GM18520 (cell line): Measurements from ENCODE around the gene ELFN2.

Experiments used
- ATAC-seq: cut with Tn5 transposase; IDR thresholded peaks from one replicate; pipeline ENCODE4 v1.9.1; 2021; ENCODE audit not compliant: unreplicated experiment

Gene ELFN2

DNA sequence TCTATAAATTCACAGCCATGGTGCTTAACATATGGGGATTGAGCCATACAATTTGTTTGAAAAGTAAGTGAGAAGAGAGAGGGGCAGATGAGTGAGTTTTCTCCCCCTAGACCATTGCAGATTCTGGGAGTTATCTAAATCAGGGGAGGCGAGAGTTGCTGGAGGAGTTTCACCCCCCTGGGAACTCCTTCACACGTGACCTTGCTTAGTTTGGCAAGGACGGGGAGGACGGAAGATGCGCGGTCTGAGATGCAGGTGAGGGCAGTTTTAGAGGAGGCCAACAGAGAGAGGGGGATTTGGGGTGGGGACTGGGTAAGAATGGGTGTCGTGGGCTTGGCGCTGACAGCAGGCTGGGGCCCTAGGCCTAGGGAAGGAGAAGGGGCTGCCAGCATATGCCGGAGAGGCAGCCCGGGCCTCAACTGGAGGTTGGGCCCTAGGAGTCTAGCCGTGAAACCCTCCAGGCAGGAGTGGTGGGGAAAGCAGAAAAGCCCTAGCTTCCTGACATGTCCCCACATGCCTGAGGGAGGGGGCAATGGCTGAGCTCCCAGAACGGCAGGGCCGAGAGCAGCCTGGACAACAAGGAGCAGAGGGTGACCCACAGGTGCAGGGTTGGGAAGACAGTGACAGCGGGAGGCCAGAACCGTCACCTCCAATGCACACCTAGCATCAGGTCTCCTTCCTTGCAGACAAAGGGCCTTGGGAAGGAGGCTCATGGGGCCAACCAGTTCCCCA lies 63.9 kb downstream of the ELFN2 start:
- ATAC-seq: no peak

DNA sequence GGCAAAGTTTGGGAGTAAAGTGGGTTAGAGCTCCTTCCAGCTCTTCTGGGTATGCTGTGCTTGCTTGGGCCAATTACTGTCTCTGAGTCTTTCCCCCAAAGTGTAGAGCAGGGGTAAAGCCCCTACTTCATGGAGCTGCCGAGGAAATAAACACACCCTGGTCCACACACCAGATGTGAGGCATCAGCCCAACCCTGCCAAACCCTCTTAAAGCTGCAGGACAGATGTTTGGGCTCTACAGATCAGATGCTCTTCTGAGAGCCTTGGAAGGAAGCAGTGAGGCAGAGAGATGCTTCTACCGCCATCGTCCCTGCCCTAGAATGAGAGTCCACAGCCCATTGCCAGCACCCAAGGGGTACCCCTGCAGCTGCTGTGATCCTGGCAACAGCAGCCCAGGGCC lies 64.7 kb downstream of the ELFN2 start:
- no peak for ATAC-seq

DNA sequence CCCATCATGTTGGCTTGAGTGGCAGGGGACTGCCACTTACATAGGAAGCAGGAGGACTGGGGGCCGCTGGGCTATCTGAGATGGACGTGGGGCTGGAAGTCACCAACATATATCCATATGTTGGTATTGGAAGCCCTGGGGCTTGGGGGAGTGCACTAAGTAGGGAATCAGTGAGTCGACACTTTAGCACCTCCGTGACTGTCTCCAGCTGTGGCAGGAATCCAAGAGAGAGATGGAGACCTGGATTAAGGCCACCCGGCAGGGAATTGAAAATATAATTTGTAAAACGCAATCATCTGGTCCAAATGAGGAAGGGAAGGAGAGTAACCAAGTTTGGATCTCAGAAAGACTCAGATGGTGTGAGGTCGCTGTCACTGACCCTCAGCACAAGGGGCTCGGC lies 68.4 kb downstream of the ELFN2 start:
- ATAC-seq: no peak

DNA sequence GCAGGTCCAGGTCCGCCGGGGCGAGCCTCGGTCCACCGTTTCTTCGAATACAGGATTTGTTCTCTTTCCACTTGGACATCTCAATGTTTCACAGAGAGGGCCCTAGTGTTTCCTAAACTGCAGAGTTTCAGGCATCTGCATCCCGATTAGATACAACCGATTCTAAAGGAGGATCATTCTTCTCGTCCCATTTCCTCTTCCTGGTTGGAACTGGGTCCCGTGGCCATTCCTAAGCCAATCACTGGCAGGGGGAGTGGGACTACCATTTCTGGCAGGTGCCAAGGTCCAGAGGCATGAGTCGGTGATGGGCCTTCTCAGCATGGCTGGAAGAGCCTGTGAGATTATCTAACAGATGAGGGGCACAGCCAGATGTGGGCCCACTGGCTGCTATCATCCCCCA lies 68.9 kb downstream of the ELFN2 start:
- ATAC-seq: no peak

DNA sequence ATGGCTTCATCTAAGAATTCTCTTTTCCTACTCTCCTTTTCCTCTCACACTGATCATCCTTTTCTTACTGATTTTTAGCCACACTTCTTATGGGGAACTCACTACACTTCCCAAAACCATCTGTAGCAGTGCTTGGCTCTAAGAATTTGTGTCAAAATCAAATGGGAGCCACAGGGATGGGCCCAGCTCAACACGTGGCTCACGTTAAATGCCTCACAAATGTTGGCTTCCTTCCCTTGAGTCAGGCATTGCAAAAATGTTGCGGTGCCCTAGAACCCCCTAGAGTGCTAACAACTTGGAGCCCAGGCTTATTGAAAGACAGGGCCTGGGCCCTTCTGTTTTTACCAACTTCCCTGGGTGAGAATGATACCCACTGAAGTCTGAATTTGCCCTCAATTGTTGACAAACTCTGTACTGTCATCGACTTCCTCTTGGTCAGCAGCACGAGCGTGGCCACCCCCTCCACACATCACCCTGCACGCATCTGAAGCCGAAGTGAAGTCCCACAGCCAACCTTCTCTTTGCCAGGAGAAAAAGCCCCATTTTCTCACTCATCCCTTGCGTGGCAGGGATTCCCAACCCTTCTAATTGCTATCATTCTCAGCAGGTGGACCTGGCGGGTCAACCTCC lies 69.7 kb downstream of the ELFN2 start:
- no peak for ATAC-seq

DNA sequence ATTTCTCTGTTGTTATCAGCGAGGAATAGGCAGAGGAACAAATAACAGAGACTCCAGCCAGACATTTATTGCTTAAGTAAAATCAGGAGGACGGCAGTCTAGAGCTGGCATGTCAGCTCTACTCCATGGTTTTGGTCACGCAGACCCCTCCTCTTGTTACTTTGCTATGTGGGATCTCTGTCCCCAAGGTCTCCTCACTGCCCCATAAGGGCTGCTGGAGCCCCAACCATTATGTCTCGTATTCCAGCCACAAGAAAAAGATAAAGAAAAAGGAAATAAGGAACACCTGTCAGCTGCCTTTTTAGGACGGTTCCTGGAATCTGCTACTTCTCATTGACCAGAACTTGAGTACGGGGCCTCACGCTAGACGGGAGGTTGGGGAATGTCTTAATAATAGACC lies 70.4 kb downstream of the ELFN2 start:
- no peak for ATAC-seq

DNA sequence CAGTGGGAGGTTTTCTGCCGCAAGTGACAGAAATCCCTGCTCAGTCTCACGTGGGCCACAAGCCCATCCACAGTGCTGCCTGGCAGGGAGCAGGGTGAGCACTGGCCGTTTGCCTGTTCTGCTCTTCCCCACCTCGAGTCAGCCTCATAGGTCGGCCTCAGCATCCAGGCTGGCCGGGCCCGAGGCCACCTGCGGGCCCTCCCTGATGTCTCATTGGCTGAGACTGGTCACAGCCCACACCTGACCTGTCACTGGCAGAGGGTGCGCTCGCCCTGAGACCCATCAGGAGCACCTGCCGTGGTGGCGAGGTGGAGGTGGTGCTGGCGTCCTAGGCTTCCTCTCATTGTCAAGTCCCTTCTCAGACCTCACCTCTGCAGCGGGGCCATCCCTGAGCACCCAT lies 72.1 kb downstream of the ELFN2 start:
- ATAC-seq: no peak

DNA sequence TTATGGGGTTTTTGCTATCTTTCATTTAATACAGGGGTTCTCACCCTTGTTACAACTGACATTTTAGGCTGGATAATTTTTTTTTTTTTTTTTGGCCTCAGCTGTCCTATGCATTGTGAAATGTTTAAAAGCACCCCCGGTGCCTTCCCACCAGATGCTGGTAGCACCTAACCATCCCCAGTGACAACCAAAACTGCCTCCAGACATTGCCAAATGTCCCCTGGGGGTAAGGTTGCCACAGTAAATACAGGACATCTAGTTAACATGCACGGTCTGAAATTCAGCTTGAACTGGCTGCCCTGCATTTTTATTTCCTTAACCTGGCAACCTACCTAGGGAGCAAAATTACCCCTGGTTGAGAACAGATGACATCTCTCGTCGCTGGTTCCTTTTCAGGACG lies 72.6 kb downstream of the ELFN2 start:
- ATAC-seq: no peak

DNA sequence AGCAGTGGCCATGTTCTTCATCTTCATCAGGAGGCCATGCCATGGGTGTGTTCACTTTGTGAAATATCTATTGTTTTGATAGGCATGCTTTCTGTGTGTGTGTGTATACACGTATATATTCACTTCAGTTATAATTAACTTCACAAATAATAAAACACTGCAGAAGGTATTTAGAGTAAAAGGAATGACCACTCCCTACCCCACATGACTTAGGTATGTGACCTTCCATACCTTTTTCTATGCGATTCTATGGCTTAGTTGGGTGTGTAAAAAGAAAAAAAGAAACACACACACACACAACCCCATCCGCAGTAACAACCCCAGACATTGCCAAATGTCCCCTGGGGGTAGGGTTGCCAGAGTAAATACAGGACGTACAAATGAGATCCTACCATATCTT lies 73.0 kb downstream of the ELFN2 start:
- no peak for ATAC-seq

DNA sequence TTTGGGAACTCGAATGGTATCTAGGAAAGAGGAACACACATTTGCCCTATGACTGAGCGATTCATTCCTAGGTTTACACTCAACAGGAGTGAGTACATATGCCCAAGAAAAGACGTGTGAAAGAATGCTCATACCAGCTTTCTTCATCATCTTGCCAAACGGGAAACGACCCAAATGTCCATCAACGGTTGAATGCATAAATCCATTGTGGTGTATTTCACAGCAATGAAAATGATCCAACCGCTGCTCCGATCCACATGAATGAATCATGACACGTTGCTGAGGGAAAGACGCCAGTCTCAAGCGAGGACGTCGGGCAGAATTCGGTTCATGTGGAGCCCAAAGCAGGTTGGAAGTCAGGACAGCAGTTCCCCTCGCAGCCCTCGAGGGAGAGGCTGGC lies 73.4 kb downstream of the ELFN2 start:
- ATAC-seq: no peak

DNA sequence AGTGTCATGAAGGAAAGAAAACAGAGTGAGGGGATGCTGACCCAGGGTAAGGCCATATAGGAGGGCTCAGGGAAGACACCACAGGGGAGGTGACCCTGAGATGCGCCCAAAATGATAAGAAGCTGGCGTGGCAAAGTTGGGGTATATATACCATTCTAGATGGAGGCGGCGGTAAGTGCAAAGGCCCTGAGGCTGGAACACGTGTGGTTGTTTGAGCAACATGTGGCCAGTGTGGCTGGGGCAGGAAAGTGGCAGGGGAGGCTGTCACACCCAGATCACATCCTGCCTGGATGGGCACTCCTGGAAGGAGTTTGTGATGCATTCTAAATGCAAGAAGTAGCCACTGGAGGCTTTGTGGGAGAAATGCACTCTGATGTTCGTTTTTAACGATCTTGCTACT lies 74.8 kb downstream of the ELFN2 start:
- ATAC-seq: no peak

DNA sequence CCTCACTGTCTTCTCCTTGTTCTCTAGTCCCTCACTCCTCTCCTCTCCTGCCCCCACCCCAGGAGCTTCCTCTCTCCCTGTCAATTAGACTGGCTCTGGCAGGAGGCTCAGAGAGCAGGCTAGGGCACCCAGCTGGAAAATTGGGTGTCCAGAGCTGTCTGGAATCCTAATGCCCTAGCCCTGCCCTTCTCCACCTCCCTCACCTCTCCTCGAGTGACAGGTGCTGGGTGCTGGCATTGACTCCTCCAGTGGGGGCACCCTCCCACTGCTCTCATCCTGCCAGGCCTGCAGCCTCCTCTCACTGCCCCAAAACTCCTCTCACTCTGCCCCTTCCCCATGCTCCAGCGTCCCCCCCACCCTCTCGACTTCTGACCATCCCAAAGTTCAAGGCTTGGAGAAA lies 76.0 kb downstream of the ELFN2 start:
- no peak for ATAC-seq

DNA sequence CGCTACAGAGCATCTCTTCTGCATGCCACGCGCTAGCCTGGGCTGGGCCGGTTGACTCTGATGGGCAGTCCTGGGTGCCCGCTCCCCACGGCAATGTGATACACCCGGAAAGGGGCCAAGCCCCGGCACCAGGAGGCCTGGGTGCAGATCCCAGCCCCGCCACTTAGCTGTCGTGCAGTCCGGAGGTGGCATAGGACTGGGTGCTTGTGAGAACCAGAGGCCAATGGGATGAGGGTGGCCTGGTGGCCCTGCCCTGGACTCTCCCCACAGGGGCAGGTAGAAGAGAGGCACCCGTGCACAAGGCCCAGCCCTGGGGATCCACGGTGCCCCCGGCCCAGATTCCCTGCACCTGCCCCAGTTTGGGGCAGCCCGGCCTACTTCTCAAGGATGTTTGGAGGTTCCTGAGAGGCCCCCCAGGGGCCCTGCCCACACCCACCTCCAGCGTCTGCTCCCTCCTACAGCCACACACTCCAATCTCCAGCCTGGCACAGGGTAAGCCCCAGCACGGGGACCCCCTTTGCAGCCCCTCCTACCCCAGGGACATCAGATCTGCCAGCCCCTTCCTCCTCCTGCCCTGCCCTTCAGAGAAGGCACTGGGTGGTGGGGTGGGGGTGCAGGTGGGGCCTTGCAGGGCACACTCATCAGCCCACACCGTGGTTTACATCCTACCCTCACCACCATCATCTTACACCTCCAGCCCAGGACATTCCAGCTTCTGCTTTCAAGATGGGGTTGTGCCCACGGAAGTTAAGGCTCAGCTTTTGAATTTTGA lies 78.0 kb downstream of the ELFN2 start:
- ATAC-seq: no peak

DNA sequence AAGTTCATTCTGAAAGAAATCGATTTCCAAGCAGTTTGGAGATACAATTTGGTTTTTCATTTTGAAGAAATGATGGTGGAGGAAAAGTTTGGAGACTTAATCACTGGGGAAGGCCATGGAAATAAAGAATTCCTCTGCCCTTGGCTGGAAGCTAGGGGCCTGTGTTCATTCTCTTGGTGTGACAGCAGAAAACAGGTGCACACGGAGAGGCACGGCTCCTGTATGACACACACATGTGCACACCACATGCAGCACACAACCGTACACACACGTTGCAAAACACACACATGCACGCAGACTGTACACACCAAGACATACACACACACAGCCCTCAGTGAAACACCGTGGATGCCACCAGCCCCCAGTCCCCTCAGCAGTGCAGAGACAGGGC lies 80.8 kb downstream of the ELFN2 start:
- no peak for ATAC-seq

DNA sequence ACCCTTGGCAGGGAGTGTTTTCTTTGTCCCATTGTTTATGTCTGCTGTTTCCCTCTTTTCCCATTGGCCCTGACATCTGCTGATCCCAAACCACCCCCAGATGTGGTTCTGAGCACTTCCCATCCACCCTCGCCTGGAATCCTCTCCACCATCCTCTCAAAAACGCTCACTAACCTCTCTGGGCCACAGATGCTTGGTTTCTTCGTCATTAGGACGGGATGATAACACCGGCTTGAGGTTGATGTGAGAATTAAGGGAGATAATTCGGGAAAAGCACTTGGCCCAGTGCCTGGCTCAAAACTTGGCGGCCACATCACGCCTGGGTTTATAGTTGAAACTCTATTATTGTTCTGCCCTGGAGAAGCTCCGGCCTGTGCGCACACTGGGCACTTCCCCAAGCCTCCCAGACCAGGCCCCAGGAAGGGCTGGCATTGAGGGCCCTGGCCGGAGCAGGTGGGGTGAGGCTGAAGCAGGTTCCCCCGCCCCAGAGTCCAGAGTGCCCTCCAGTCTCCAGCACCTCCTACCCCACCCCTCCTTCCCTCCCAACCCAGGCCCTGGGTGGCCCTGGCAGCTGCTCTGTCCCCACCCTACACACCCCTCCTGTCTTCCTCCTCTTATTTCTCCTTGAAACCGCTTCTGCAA lies 81.3 kb downstream of the ELFN2 start:
- no peak for ATAC-seq

DNA sequence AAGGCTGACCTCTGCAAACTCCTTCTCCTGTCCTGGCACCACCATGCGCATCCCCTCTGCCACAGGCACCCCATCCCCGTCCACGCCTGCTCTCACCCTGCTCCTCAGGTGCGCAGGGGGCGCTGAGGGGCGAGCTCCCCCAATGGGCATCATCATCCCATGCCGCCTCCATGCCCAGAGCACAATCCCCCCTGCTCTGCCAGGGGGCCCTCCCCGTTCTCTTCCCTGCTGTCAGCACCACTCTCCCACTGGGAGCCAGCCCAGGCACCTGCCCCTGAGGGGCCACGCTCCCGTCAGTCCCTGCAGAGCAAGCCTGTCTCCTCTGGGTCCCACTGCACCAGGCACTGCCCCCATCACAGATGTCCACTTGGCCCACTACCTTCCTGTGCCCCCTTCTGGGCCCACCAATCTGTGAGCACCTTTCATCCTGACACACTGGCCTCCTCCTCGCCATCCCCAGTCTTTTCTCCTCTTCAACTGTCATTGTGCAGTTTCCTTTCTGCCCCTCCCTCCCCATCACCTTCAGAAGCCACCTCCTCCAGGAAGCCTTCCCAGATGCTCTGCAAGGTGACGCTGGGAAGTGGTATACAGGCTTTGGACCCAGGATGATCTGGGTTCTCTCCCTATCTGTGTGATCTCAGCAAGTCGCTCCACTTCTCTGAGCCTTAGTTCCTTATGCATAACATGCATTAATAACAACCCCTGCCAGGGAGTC lies 82.4 kb downstream of the ELFN2 start:
- ATAC-seq: no peak

DNA sequence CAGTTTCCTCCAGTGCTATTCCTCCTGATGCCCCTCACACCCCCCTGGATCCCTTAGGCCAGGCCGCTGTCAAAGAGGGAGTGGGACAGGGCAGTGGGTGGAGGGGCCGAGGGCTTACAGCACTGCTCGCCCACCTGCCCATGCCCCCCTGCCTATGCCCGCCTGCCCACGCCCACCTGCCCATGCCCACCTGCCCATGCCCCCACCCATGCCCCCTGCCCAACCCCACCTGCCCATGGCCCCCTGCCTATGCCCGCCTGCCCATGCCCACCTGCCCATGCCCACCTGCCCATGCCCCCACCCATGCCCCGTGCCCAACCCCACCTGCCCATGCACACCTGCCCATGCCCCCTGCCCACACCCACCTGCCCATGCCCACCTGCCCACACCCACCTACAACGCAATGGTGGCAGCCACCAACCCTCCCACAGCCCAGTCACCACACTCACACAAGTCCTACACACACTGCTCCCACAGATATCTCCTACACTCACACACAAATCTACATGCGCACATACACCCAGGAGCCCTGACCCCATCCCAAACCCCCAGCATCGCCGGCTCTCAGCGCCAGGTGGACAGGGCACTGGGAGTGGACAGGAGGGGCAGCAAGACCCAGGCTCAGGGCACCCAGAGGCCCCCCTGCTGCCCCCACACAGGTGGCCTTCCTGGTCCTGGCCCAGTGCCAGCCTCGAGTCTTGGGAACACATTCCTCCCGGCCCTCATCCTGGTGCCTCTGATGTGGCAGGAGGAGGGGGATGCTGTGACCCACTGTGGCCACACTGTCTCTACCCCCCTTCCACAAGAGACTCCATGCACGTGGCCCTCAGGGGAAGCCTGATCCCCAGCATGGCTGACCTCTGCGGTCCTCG lies 83.2 kb downstream of the ELFN2 start:
- no peak for ATAC-seq

DNA sequence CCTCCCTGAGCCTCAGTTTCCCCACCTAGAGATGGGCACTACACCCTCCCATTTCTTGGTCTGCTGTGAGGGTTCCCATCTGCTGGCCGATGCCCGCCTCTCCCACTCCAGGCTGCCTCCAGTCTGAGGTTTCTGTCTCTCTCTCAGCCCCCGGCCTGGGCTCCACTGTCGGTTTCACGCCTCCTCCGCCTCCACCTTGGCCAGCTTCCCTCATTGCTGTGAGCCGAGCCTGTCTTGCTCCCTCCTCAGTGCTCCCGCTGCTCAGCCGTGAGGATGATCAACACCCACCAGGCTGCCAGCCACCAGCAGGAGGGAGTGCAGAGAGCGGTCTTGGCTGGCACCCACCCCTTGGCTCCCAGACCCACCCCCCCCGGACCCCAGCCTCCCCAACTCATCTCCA lies 83.9 kb downstream of the ELFN2 start:
- ATAC-seq: no peak

DNA sequence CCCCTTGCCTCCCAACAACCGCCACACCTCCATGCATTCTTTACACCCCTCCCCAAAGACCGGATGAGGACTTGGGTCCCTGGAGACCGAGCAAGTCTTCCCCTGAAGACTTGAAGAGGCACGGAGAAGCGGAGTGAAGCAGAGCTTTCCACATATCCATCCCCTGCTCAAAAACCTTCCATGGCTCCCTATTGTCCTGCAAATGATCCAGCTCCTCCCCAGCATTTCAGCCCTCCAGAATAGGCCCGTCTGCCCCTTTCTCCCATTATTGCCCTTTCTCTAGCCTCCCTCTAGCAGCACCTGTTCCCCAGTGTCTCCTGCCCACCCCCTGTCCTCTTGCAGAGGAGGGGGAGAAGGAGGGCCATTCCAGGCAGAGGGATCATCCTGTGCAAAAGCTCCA lies 85.2 kb downstream of the ELFN2 start:
- ATAC-seq: no peak
